Superior temporal gyrus (tissue), 1 donor: ENCODE measurements around the gene MT1X.

Source experiments
- DNase-seq: peaks from one replicate; pipeline ENCODE4 v3.0.0-alpha.2; 2016; ENCODE audit errors: extremely low spot score

MT1X gene

GRCh38 chr16:56681939-56682702 lies at the start of gene MT1X:
TSS of gene MT1X (plus strand) at chr16:56682470. CDS start at chr16:56682541, 71 bp downstream.
- peak; percentile 89 for DNase-seq

GRCh38 chr16:56632848-56633365 lies 49.4 kb upstream of the MT1X start:
- no peak for DNase-seq

- DNase-seq = no peak
Measured at GRCh38 chr16:56633535-56633934, 48.7 kb upstream of the MT1X start.

GRCh38 chr16:56634715-56635440 lies 47.4 kb upstream of the MT1X start:
- no peak for DNase-seq

- DNase-seq = no peak
Measured at GRCh38 chr16:56635441-56635967, 46.8 kb upstream of the MT1X start.

GRCh38 chr16:56636616-56637413 lies 45.5 kb upstream of the MT1X start:
- no peak for DNase-seq

- DNase-seq = no peak
Measured at GRCh38 chr16:56637814-56638750, 44.2 kb upstream of the MT1X start, which contains the start of gene MT1A. TSS of gene MT1A (plus strand) at chr16:56638666. CDS start at chr16:56638739, 73 bp downstream.

GRCh38 chr16:56639045-56639444 lies 43.2 kb upstream of the MT1X start:
- DNase-seq = no peak

- DNase-seq = no peak
Measured at GRCh38 chr16:56640076-56640475, 42.2 kb upstream of the MT1X start.

- no peak for DNase-seq
Measured at GRCh38 chr16:56641166-56641565, 41.1 kb upstream of the MT1X start.

GRCh38 chr16:56643080-56643778 lies 39.0 kb upstream of the MT1X start:
- DNase-seq = no peak

- DNase-seq = no peak
Measured at GRCh38 chr16:56643833-56644232, 38.4 kb upstream of the MT1X start.

- no peak for DNase-seq
Measured at GRCh38 chr16:56645311-56645710, 37.0 kb upstream of the MT1X start.

GRCh38 chr16:56645838-56646237 lies 36.4 kb upstream of the MT1X start:
- no peak for DNase-seq

GRCh38 chr16:56647641-56648431 lies 34.4 kb upstream of the MT1X start:
- no peak for DNase-seq

GRCh38 chr16:56649271-56649670 lies 33.0 kb upstream of the MT1X start:
- DNase-seq = no peak

- no peak for DNase-seq
Measured at GRCh38 chr16:56649820-56650219, 32.5 kb upstream of the MT1X start.

- DNase-seq = no peak
Measured at GRCh38 chr16:56651586-56651985, 30.7 kb upstream of the MT1X start, which contains the start of gene MT1B. TSS of gene MT1B (plus strand) at chr16:56651886. CDS start at chr16:56651954, 68 bp downstream.

GRCh38 chr16:56652600-56652999 lies 29.7 kb upstream of the MT1X start:
- no peak for DNase-seq
